GM18507 (cell line): ENCODE data around the gene FLAD1.

ENCODE experiments used
- DNase-seq: peaks from one replicate; pipeline ENCODE4 v3.0.0; 2011; ENCODE audit warnings: low read depth; ENCODE audit not compliant: insufficient read length; ENCODE audit errors: extremely low spot score
- FAIRE-seq: peaks from 2 replicates; lab custom pipeline; 2011; peaks lifted over from hg19 to GRCh38; lab: Jason Lieb, UNC

The FLAD1 gene

GRCh38 chr1:154948079-154948478, 35.1 kb upstream of the FLAD1 start:
- DNase-seq: no peak
- no peak for FAIRE-seq

GRCh38 chr1:154951901-154952657, 31.1 kb upstream of the FLAD1 start:
- FAIRE-seq: no peak
- DNase-seq: no peak

- FAIRE-seq (no peak), DNase-seq (no peak)
Measured at GRCh38 chr1:154952664-154953063, 30.5 kb upstream of the FLAD1 start.

GRCh38 chr1:154953611-154954038, 29.5 kb upstream of the FLAD1 start:
- no peak for FAIRE-seq
- no peak for DNase-seq

- DNase-seq (no peak), FAIRE-seq (no peak)
Measured at GRCh38 chr1:154954541-154954940, 28.6 kb upstream of the FLAD1 start.

- FAIRE-seq (peak; percentile 85), DNase-seq (no peak)
Measured at GRCh38 chr1:154955039-154955717, 28.0 kb upstream of the FLAD1 start.

DNA sequence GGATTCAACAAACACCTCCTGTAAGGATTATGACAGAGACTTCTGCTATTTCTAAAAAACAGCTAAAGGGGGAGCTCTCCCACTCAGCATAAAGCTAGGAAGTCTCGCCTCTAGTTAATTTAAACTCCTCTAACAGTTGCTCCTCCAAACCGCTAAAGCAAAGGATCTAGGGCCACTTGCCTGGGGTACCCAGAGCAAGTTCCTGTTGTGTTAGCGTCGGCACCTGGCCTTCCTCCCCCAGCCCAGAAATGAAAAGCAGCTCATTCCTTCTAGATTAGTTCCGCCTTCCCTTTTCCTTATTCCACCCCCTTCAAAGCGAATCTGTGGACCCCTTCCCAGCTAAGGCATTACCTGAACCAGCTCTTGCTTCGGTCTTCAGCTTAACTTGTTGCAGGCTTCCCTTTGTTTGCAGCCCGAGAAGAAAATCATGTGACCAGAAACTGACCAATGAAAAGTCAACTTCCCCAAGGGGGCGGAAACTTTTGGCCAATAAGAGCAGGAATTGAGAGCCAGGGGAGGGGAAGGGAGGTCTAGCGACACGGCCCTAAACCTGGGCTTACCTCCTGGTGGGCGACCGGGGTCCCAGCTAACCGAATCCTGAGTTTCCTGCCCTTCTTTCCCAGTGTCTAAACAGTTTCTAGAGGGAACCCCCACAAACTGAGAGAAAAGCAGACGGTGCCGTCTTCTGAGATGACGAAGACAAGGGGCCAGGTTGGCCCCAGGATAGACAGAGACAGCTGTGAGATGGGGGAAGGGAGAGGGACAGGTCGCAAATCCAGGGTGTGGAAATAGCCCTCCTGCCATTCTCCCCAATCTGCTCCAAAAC, 27.2 kb upstream of the FLAD1 start, which contains the start of gene PBXIP1:
PBXIP1 (minus strand) TSS at position 382 of the 826 bp plus-strand sequence. CDS start 2,378 bp downstream, outside the sequence.
- DNase-seq: peak; percentile 76

DNA sequence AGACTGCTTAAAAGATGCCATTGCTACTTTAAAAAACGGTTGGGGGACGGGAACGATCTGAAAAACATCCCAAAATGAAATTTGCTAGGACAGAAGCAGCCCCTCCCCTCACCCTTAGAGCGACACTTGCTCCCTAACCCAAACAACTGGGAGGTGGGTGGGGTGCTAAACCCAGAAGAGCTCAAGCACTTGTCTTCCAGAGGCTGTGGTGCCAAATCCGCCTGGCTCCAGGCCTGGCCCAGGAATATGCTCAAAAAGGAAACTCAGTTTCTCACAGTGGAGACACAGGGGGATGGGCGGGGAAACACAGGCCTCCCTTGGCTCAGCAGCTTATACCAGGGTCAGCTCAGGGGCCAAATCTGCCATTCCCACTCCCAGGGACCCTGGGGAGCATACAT, 26.6 kb upstream of the FLAD1 start:
- no peak for DNase-seq

More for the DNA sequence above, 27.2 kb upstream of the FLAD1 start, which contains the start of gene PBXIP1:
- FAIRE-seq: peak; percentile 89

GRCh38 chr1:154957091-154957657, 26.0 kb upstream of the FLAD1 start:
- no peak for FAIRE-seq
- no peak for DNase-seq

More for the DNA sequence above, 26.6 kb upstream of the FLAD1 start:
- no peak for FAIRE-seq

- FAIRE-seq: no peak
- DNase-seq: no peak
Measured at GRCh38 chr1:154958036-154958435, 25.1 kb upstream of the FLAD1 start.

DNA sequence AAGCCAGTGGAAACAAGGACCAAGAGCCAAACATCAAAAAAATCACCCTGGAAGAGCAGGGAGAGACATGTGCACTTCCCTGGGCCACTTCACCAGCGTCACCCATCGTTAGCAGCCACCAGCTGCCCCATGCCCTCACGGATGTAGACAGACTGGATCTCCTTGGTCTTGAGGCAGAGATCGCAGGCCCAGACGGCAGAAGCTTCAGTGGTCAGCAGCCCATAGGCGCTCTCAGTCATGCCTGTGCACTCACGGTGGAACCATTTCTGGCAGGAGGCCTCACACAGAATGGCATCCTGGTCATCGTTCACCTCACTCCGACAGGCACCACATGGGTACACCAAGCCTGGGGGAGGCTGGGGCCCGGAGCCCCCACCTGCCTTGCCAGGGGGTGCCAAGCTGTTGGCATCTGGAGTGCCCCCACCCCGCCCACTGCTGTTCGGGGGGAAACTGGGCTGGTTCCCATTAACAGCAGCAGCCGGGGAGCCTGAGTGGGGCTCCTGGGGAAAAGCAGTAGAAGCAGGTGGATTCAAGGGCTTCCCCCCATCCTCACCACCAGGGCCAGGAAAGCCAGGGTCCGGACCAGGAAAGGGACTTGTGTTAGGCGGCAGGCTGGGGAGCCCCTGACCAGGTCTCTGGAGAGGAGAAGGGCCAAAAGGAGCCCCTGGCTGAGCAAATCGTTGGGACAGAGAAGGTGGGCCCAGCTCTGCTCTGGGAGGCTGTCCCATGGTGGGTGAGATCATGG, 24.3 kb upstream of the FLAD1 start:
- DNase-seq (no peak), FAIRE-seq (no peak)

DNA sequence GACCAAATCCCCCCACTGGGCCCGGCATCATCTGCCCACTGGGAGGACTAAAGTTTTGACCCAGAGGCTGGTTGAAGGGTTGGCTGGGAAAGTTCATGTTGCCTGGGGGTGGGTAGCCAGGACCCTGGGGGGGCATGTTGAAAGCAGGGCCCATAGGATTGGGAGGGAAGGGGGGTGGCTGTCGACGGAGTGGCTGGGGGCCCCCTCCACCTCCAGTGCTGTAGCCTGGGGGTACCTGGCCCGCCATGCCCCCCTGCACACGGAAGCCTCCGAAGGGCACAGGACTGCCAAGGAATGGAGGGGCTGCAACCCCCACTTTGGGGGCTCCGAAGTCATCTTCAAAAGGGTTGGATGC, 23.7 kb upstream of the FLAD1 start:
- DNase-seq: no peak
- FAIRE-seq: no peak

DNA sequence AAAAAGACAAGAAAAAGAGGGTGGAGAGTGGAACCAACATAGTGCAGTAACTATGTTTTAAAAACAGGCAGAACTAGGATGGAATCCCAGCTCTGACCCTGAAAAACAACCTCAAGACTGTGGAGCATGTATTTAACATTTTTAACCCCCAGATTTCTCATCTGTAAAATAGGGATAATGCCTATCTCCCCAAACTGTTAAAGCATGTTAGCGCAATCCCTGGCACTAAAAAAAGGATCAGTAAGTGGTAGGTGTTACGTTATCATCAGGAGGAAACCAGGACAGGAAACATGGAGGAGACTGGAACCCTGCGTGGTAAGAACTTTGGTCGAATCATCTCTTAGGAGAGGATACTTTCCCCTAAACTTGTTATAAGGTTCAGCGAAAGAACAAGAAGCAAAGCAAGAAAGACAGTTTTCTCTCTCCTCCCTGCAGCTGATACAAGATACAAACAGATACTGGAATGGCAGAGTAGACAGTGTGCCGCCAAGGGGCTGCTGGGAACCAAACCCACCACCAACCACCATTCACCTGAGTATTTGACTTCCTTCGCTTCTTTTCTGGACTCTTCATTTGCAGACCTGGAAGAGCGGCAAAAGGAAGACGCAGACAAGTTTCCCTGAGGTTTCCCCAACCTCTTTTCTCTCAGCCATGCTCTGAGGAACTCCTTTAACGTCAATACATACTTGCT, 22.6 kb upstream of the FLAD1 start:
- no peak for FAIRE-seq
- DNase-seq: no peak

GRCh38 chr1:154961207-154962155, 21.7 kb upstream of the FLAD1 start, which contains the start of gene PYGO2:
Gene PYGO2, minus strand, starts transcription at chr1:154961782. Its CDS starts 206 bp downstream, at chr1:154961576.
- FAIRE-seq: peak; percentile 62
- DNase-seq: peak; percentile 75

GRCh38 chr1:154962156-154962749, 20.9 kb upstream of the FLAD1 start:
- DNase-seq (no peak), FAIRE-seq (peak; percentile 33)

DNA sequence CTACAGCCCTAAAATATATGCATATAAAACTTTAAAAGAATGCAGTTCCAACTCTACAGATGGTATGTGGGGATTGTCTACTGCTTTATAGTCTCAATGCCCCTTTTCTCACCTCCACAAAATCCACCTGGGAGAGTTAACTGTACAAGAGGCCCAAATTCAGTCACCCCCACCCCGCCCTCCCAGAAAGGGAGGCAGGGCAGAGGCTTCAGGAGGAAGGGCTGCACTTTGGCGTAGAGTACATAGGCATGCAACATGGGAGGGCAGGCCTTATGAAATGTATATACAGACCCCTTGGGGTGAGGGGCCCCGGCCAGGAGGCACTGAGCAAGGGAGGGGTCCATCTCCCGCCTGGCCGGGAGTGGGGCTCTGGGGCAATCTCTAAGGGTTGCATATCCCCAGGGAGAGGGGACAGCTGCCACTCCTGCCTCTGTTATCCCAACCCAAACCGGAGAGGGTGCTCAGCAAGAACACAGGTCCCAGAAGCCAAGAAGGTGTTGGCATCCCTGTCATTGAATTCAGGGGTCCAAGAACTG, 20.3 kb upstream of the FLAD1 start:
- DNase-seq: no peak
- FAIRE-seq: no peak

DNA sequence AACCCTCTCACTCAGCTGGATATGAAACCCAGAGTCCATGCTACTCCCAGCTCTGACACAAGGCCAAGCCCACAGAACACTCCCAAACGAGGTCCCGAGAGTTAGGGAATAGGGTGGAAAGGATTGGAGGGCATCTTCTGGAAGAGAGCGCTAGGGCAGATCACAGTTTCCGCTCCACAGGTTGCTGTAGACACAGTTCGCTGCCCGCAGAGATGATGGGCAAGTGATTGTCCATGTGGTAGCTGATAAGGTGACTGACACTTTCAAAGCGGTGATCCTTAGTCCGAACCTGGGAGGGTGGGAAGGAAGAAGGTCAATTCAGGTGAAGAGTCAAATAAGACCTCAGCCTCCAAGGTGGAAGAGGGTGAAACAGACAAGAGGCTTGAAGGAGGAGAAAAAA, 19.5 kb upstream of the FLAD1 start:
- no peak for DNase-seq
- no peak for FAIRE-seq
